C4-2B (cell line): ENCODE results near the gene EFR3B.

Source experiments
- H3K27ac ChIP-seq: fragments of 450-650 bp; 2 replicates; pipeline ENCODE4 v1.5.1; 2017
- CTCF ChIP-seq: fragments of 450-650 bp; conservative IDR thresholded peaks from 2 replicates; pipeline ENCODE4 v1.5.1; 2017; ENCODE audit warnings: mild to moderate bottlenecking
- ZFX ChIP-seq: fragments of 450-650 bp; IDR thresholded peaks from 2 replicates; pipeline ENCODE4 v1.6.1; 2017

EFR3B gene

DNA sequence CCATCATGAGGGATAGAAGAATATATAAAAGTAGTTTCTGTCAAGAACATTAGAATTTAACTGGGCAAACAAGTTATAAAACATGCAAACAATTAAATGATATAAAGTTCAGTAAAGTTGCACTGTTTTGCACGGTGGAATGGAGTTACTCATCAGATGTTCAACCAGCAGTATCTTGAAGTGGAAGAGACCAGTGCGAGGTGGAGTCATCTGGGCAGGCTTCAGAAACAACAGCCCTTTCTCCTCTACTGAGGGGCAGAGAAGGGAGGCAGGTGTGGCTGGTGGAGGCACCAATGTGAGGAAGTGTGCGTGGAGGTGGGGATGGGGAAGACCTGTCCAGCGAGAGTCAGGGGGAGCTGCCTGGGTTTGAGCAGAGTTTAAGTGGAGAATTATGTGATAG, 7.5 kb downstream of the EFR3B start:
- no peak overlapping the region for H3K27ac ChIP-seq
- TF ChIP-seq ZFX, result no peak
- TF ChIP-seq CTCF, result no peak

- no peak overlapping the region for H3K27ac ChIP-seq
- TF ChIP-seq CTCF (no peak), ZFX (no peak)
Observed at GRCh38 chr2:25050128-25050527, 8.3 kb downstream of the EFR3B start.

GRCh38 chr2:25053041-25053440, 11.2 kb downstream of the EFR3B start:
- no peak overlapping the region for H3K27ac ChIP-seq
- TF ChIP-seq CTCF (no peak), ZFX (no peak)

DNA sequence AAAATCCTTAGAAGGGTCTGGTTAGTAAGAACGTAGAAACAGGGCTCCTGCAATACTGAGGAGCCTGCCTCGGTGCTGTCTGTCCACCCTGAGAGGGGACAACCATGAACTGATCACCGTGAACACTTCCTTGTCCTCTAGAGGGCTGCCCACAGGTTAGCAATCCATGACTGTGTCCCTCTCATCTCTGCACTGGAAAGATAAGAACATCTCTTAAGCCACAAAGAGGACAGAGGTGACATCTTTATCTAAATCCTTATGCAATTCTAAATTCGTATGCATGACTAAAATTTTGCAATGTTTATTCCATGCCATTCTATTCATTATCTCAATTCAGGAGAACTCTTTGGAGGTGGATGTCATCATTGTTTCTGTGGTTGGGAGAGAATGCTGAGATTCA, 12.8 kb downstream of the EFR3B start:
- TF ChIP-seq ZFX (no peak), CTCF (no peak)
- H3K27ac ChIP-seq, result no peak overlapping the region

GRCh38 chr2:25055376-25055920, 13.6 kb downstream of the EFR3B start:
- TF ChIP-seq CTCF (no peak), ZFX (no peak)
- no peak overlapping the region for H3K27ac ChIP-seq

- TF ChIP-seq ZFX (no peak), CTCF (no peak)
- H3K27ac ChIP-seq, result no peak overlapping the region
Observed at GRCh38 chr2:25056098-25056821, 14.4 kb downstream of the EFR3B start.

GRCh38 chr2:25062511-25062917, 20.6 kb downstream of the EFR3B start:
- no peak overlapping the region for H3K27ac ChIP-seq
- TF ChIP-seq CTCF, result no peak
- TF ChIP-seq ZFX, result no peak
